Panc1 (cell line): ENCODE data around the gene PHRF1. TPM values are rescaled to one million over a fixed set of nuclear protein-coding genes. Genes with fewer than 3 reads are reported as not detected.

ENCODE experiments used
- ATAC-seq: fragments of 200-7000 bp; cut with Tn5 transposase; 2 replicates; pipeline ENCODE4 v1.9.1; 2020; ENCODE audit warnings: mild to moderate bottlenecking, moderate library complexity
- BruUV-seq: library from RNA; stranded (reverse); fragments of 400-500 nt; replicated peaks from 2 replicates; lab custom pipeline; 2021; lab: Mats Ljungman, UMichigan
- CTCF ChIA-PET: fragments of 300-600 bp; sonication (Branson Sonifier 250); formaldehyde crosslinking; loops from one replicate; lab custom pipeline; 2022; ENCODE audit warnings: antibody characterized with exemption; lab: Charles Lee
- POLR2A ChIA-PET: fragments of 300-600 bp; sonication (Branson Sonifier 250); formaldehyde crosslinking; loops from one replicate; lab custom pipeline; 2022; ENCODE audit warnings: antibody characterized with exemption; lab: Charles Lee
- DNase-seq: peaks from one replicate; pipeline ENCODE4 v3.0.0-alpha.2; 2010; ENCODE audit warnings: low read depth, low spot score
- H3K27ac ChIP-seq: 2 replicates; pipeline ENCODE4 v1.5.1; 2011; ENCODE audit warnings: mild to moderate bottlenecking, low read length, inconsistent platforms
- H3K27me3 ChIP-seq: fragments of 200-500 bp; sonication (Bioruptor generic); 2 replicates; pipeline ENCODE4 v1.6.0; 2014; ENCODE audit warnings: low read length, inconsistent platforms; ENCODE audit not compliant: control insufficient read depth, insufficient read depth
- H3K36me3 ChIP-seq: fragments of 200-500 bp; sonication (Bioruptor generic); 2 replicates; pipeline ENCODE4 v1.5.1; 2014; ENCODE audit warnings: inconsistent platforms, mild to moderate bottlenecking, low read length, moderate library complexity; ENCODE audit not compliant: control insufficient read depth, insufficient read depth
- H3K4me1 ChIP-seq: 2 replicates; pipeline ENCODE4 v1.5.1; 2011; ENCODE audit warnings: inconsistent platforms, mild to moderate bottlenecking, low read length, moderate library complexity; ENCODE audit not compliant: control insufficient read depth, insufficient read depth
- H3K4me3 ChIP-seq, 2 experiments: 2 replicates each; pipeline ENCODE4 v1.5.1; 2011 to 2012; ENCODE audit warnings: low read depth in 2 of 2, low read length in 2 of 2, mild to moderate bottlenecking in 2 of 2, inconsistent platforms in 1 of 2, moderate library complexity in 1 of 2
- H3K9me3 ChIP-seq: fragments of 200-500 bp; sonication (Bioruptor generic); 2 replicates; pipeline ENCODE4 v1.5.1; 2014; ENCODE audit warnings: low read depth, mild to moderate bottlenecking, inconsistent platforms, low read length, moderate library complexity; ENCODE audit not compliant: control insufficient read depth, insufficient read depth
- POLR2AphosphoS5 ChIP-seq: IDR thresholded peaks from 2 replicates; pipeline ENCODE4 v1.6.1; 2012; ENCODE audit warnings: mild to moderate bottlenecking, low read depth, low read length, moderate library complexity
- SIN3A ChIP-seq: IDR thresholded peaks from 2 replicates; pipeline ENCODE4 v1.6.1; 2012; ENCODE audit warnings: low read depth, mild to moderate bottlenecking, low read length, moderate library complexity, borderline replicate concordance; ENCODE audit not compliant: insufficient read depth
- TCF7L2 ChIP-seq: IDR thresholded peaks from 2 replicates; pipeline ENCODE4 v1.6.1; 2011; ENCODE audit warnings: mild to moderate bottlenecking, low read depth, low read length, inconsistent platforms
- in situ Hi-C: cut with HindIII; loops from 2 replicates; pipeline ENCODE4 v1.10.0; 2016; ENCODE audit warnings: low sequenced_read_pairs, low pct_unique_long_range_greater_than_20kb
- intact Hi-C: fragments of 100-400 bp; cut with micrococcal nuclease; formaldehyde crosslinking; loops from one replicate; pipeline ENCODE4 v1.10.0; 2022; ENCODE audit not compliant: unreplicated experiment
- total RNA-seq: library from RNA; stranded (reverse); gene quantifications from one replicate; pipeline ENCODE4 v1.2.1, GENCODE V29; 2021; ENCODE audit not compliant: unreplicated experiment
- TF ChIP-seq, protein P1 (sequence below), 2 experiments: IDR thresholded peaks; 2 replicates each; pipeline ENCODE4 v1.6.1; 2011 to 2012; ENCODE audit warnings: low read depth in 2 of 2, control low read depth in 1 of 2, low read length in 1 of 2, mild to moderate bottlenecking in 1 of 2, moderate library complexity in 1 of 2; ENCODE audit not compliant: insufficient read depth in 1 of 2
- TF ChIP-seq, protein P2 (sequence below): fragments of 450-650 bp; IDR thresholded peaks from 2 replicates; pipeline ENCODE4 v1.5.1; 2017; ENCODE audit warnings: mild to moderate bottlenecking

PHRF1 gene
- total RNA-seq, 1 experiment from 2014 or later = 90.6 TPM

DNA sequence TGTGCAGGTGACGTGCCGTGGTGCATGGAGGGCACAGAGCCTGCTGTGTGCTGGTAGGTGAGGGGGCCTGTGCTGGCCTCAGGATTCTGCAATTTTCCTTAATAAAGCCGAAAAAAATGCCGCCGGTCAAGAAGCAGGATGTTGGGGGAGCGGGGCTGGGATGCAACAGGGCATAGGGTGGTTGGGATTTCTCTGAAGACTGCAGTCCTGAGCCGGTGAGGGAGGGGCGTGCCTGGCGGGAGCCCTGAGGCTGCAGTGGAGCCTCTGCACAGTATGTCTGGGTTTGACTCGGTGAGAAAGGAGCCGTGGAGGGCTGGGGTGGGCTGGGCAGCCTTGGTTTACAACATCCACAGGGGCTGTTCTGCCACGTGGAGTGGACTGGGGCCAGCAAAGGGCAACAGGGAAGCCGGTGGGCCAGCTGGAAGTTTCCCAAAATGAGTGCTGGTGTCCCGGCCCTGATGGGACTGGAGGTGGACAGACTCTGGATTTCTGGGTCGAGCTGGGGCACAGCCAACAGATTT, 47.1 kb downstream of the PHRF1 start:
- CTCF ChIA-PET = no interaction called here
- no peak overlapping the region for H3K27ac ChIP-seq
- intact Hi-C loops (no loop called here), in situ Hi-C loops (no loop called here)
- POLR2A ChIA-PET = no interaction called here
- ATAC-seq (no peak), DNase-seq (no peak)
- no peaks in the 10 kb centered on the region for H3K36me3 ChIP-seq
- TF ChIP-seq, protein P1, sequence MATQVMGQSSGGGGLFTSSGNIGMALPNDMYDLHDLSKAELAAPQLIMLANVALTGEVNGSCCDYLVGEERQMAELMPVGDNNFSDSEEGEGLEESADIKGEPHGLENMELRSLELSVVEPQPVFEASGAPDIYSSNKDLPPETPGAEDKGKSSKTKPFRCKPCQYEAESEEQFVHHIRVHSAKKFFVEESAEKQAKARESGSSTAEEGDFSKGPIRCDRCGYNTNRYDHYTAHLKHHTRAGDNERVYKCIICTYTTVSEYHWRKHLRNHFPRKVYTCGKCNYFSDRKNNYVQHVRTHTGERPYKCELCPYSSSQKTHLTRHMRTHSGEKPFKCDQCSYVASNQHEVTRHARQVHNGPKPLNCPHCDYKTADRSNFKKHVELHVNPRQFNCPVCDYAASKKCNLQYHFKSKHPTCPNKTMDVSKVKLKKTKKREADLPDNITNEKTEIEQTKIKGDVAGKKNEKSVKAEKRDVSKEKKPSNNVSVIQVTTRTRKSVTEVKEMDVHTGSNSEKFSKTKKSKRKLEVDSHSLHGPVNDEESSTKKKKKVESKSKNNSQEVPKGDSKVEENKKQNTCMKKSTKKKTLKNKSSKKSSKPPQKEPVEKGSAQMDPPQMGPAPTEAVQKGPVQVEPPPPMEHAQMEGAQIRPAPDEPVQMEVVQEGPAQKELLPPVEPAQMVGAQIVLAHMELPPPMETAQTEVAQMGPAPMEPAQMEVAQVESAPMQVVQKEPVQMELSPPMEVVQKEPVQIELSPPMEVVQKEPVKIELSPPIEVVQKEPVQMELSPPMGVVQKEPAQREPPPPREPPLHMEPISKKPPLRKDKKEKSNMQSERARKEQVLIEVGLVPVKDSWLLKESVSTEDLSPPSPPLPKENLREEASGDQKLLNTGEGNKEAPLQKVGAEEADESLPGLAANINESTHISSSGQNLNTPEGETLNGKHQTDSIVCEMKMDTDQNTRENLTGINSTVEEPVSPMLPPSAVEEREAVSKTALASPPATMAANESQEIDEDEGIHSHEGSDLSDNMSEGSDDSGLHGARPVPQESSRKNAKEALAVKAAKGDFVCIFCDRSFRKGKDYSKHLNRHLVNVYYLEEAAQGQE (IDR thresholded peaks at IDR 0.05; ENCODE audit: insufficient read depth in 1 of 2, low read depth in 2 of 2, low read length in 1 of 2) = no peak
- TF ChIP-seq POLR2AphosphoS5 (0 out of 2 replicates have a peak, but pooled peaks have one; percentile 9), SIN3A (no peak), TCF7L2 (no peak)
- TF ChIP-seq, protein P2, sequence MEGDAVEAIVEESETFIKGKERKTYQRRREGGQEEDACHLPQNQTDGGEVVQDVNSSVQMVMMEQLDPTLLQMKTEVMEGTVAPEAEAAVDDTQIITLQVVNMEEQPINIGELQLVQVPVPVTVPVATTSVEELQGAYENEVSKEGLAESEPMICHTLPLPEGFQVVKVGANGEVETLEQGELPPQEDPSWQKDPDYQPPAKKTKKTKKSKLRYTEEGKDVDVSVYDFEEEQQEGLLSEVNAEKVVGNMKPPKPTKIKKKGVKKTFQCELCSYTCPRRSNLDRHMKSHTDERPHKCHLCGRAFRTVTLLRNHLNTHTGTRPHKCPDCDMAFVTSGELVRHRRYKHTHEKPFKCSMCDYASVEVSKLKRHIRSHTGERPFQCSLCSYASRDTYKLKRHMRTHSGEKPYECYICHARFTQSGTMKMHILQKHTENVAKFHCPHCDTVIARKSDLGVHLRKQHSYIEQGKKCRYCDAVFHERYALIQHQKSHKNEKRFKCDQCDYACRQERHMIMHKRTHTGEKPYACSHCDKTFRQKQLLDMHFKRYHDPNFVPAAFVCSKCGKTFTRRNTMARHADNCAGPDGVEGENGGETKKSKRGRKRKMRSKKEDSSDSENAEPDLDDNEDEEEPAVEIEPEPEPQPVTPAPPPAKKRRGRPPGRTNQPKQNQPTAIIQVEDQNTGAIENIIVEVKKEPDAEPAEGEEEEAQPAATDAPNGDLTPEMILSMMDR = no peak
- H3K4me1 ChIP-seq = peaks cover 15% of the 10 kb centered on the region
- H3K4me3 ChIP-seq = no peak overlapping the region
- no peaks in the 10 kb centered on the region for H3K27me3 ChIP-seq
- BruUV-seq = no TSS peak
- H3K9me3 ChIP-seq = no peaks in the 10 kb centered on the region

DNA sequence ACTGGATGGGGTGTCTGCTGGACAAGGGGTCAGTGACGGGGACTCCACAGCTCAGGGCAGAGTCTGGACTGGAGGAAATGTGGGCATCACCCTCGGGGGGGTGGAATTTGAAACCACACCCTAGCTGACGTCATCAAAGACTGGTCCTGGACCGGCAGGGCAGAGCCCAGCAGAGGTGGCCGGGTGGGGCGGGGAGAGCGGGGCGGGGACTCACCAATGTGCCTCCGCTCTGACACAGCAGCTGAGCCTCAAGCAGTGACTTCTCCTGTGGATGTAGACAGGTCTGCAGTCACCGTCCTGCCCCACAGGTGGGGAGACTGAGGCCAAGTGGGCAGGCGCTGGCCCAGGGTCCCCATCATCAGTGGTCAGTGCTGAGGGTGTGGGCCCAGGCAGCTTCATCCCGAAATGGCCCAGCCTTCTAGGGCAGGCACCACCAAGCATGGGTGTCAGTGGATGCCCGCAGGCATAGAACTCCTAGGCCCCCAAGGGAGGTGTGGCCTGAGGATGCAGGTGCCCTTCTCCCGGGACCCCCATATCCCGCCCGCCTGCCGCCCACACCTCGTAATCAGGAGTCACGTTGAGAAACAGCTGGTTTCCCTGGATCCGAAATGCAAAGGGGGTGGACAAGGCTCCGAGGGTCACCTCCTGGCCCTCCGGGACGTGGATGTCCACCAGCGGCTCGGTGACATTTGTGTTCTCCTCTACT, 47.9 kb downstream of the PHRF1 start:
- Histone ChIP-seq H3K36me3 (no peaks in the 10 kb centered on the region), H3K27ac (no peak overlapping the region), H3K27me3 (no peaks in the 10 kb centered on the region), H3K4me3 (no peak overlapping the region), H3K9me3 (no peaks in the 10 kb centered on the region), H3K4me1 (peaks cover 22% of the 10 kb centered on the region)
- POLR2A ChIA-PET = no interaction called here
- DNase-seq (no peak), ATAC-seq (peak; percentile 31)
- in situ Hi-C loops = no loop called here
- intact Hi-C loops = no loop called here
- CTCF ChIA-PET = no interaction called here
- TF ChIP-seq, protein P1 (IDR thresholded peaks at IDR 0.05; ENCODE audit: insufficient read depth in 1 of 2, low read depth in 2 of 2, low read length in 1 of 2) = no peak
- TF ChIP-seq POLR2AphosphoS5 = no peak
- TF ChIP-seq SIN3A = no peak
- TF ChIP-seq, protein P2 = no peak
- no peak for TF ChIP-seq TCF7L2
- BruUV-seq = no TSS peak
